Osteocyte (in vitro differentiated cells): ENCODE data around the gene EZH2. TPM values are rescaled to one million over a fixed set of nuclear protein-coding genes. Genes with fewer than 3 reads are reported as not detected.

ENCODE experiments used
- DNase-seq: peaks from one replicate; pipeline ENCODE4 v3.0.0; 2021; ENCODE audit warnings: mixed read lengths; ENCODE audit not compliant: unreplicated experiment; ENCODE audit errors: extremely low spot score
- H3K27ac Mint-ChIP-seq: one replicate; pipeline ENCODE4 v1.8.0; 2021; ENCODE audit warnings: mild to moderate bottlenecking, mixed read lengths; ENCODE audit not compliant: unreplicated experiment
- H3K27me3 Mint-ChIP-seq: one replicate; pipeline ENCODE4 v1.8.0; 2021; ENCODE audit warnings: mixed read lengths; ENCODE audit not compliant: unreplicated experiment
- H3K36me3 Mint-ChIP-seq: one replicate; pipeline ENCODE4 v1.8.0; 2021; ENCODE audit warnings: mixed read lengths; ENCODE audit not compliant: unreplicated experiment
- H3K4me1 Mint-ChIP-seq: one replicate; pipeline ENCODE4 v1.8.0; 2021; ENCODE audit warnings: mixed read lengths; ENCODE audit not compliant: unreplicated experiment
- H3K4me3 Mint-ChIP-seq: one replicate; pipeline ENCODE4 v1.8.0; 2021; ENCODE audit warnings: mild to moderate bottlenecking, moderate library complexity, mixed read lengths; ENCODE audit not compliant: unreplicated experiment
- H3K9me3 Mint-ChIP-seq: one replicate; pipeline ENCODE4 v1.8.0; 2021; ENCODE audit warnings: mixed read lengths; ENCODE audit not compliant: unreplicated experiment
- long read RNA-seq: library from polyadenylated mRNA; unstranded; transcript quantifications from one replicate; pipeline ENCODE4 v2.0.0, GENCODE V29; 2021
- total RNA-seq: library from RNA; stranded (reverse); gene quantifications from 2 replicates; pipeline ENCODE4 v1.2.1, GENCODE V29; 2021
- TF ChIP-seq, protein P1 (sequence below): fragments of 200-600 bp; sonication (generic); IDR thresholded peaks from 2 replicates; pipeline ENCODE4 v1.5.0; 2021; ENCODE audit warnings: antibody characterized with exemption, mild to moderate bottlenecking, moderate library complexity

The EZH2 gene
- 13.0 and 14.9 TPM in 2 replicates for total RNA-seq
- long read RNA-seq, transcript EZH2-203 (20 exons, 2,591 nt) = major isoform, 8 of 25 reads
- long read RNA-seq, partial matches to known transcripts = 4 of 25 reads
- long read RNA-seq, other reads (novel, unspliced or antisense) = 8 of 25 reads

DNA sequence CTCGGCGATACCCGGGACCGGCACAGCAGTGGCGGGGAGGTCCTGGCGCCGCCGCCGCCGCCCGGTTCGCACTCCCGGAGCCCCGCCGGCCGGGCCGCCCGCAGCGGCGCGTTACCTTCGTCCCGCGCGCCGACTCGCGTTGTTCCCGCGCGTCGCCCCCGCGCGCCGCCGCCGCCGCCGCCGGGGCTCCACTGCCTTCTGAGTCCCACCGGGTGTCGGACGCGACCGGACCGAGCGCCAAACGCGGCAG lies at the start of gene EZH2:
TSS of gene EZH2 (minus strand) at position 243 of the 250 bp plus-strand sequence. CDS start 36,993 bp downstream, outside the sequence.
- no peaks in the 10 kb centered on the region for H3K9me3 Mint-ChIP-seq
- DNase-seq = no peak
- TF ChIP-seq, protein P1, sequence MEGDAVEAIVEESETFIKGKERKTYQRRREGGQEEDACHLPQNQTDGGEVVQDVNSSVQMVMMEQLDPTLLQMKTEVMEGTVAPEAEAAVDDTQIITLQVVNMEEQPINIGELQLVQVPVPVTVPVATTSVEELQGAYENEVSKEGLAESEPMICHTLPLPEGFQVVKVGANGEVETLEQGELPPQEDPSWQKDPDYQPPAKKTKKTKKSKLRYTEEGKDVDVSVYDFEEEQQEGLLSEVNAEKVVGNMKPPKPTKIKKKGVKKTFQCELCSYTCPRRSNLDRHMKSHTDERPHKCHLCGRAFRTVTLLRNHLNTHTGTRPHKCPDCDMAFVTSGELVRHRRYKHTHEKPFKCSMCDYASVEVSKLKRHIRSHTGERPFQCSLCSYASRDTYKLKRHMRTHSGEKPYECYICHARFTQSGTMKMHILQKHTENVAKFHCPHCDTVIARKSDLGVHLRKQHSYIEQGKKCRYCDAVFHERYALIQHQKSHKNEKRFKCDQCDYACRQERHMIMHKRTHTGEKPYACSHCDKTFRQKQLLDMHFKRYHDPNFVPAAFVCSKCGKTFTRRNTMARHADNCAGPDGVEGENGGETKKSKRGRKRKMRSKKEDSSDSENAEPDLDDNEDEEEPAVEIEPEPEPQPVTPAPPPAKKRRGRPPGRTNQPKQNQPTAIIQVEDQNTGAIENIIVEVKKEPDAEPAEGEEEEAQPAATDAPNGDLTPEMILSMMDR = no peak
- peaks cover 26% of the 10 kb centered on the region for H3K4me1 Mint-ChIP-seq
- H3K4me3 Mint-ChIP-seq = peak within 1 kb of the TSS; percentile 90
- H3K27me3 Mint-ChIP-seq = no peaks in the 10 kb centered on the region
- H3K27ac Mint-ChIP-seq = peak within 1 kb of the TSS; percentile 87
- no peaks in the 10 kb centered on the region for H3K36me3 Mint-ChIP-seq

DNA sequence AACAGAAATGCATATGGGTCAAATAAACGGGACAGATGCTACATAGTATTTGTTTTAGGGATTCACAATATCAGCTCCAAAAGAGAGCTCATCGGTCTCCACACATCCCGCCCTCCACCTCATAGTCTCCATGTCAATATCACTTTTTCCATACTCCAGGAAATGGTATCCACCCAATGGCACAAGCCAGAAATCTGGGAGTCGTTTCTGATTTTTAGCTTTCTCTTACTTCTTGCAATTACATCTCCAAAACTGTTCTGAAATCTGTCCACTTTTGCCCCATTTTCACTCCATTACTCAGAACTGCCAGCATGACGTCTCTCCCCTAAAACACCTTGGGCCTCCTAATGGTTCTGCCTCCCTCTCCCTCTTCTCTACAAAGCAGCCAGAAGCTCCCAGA lies 47.4 kb upstream of the EZH2 start:
- peaks cover 7% of the 10 kb centered on the region for H3K4me1 Mint-ChIP-seq
- no peaks in the 10 kb centered on the region for H3K27me3 Mint-ChIP-seq
- no peaks in the 10 kb centered on the region for H3K36me3 Mint-ChIP-seq
- no peaks in the 10 kb centered on the region for H3K9me3 Mint-ChIP-seq
- H3K4me3 Mint-ChIP-seq = no peak overlapping the region
- DNase-seq = no peak
- TF ChIP-seq, protein P1 = no peak
- H3K27ac Mint-ChIP-seq = no peak overlapping the region

DNA sequence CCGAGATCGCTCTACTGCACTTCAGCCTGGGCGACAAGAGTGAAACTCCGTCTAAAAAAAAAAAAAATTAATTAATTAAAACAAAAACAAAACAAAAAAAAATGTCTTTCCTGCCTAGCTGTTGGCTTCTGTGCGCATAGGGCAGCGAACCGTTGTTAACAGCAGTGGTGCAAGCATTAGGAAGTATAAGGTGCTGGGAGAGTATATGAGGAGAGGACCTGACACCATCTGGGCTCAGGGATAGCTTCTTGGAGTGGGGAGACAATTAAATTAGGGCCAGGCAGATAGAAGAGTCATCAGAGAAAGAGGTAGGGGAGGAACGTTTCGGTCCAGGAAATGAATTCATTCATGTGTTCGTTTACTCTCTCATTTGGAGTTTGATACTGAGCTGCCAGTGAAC lies 46.2 kb upstream of the EZH2 start:
- Mint-ChIP-seq H3K36me3 (no peaks in the 10 kb centered on the region), H3K4me1 (peaks cover 7% of the 10 kb centered on the region), H3K27ac (no peak overlapping the region), H3K4me3 (no peak overlapping the region), H3K27me3 (no peaks in the 10 kb centered on the region), H3K9me3 (no peaks in the 10 kb centered on the region)
- TF ChIP-seq, protein P1 = no peak
- DNase-seq = no peak

DNA sequence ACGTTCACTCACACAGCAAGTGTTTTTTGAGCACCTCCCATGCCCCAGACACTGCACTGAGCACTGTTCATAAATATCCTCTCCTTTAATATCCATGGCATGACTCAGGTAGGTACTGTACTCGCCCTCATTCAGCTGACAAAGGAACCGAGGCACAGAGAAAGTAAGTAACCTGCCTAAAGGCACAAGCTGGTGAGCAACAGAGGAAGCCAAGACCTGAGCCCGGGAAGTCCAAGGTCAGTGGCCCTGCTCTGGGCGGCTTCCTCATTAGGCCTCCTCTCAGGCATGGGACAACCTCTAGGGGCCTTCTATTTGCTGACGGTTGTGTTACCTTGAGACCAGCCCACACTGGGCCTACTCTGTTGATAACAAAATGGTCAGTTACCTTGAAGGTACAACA lies 45.1 kb upstream of the EZH2 start:
- no peaks in the 10 kb centered on the region for H3K9me3 Mint-ChIP-seq
- H3K4me3 Mint-ChIP-seq = no peak overlapping the region
- TF ChIP-seq, protein P1 = no peak
- H3K4me1 Mint-ChIP-seq = peaks cover 7% of the 10 kb centered on the region
- no peaks in the 10 kb centered on the region for H3K27me3 Mint-ChIP-seq
- DNase-seq = no peak
- H3K27ac Mint-ChIP-seq = no peak overlapping the region
- no peaks in the 10 kb centered on the region for H3K36me3 Mint-ChIP-seq

DNA sequence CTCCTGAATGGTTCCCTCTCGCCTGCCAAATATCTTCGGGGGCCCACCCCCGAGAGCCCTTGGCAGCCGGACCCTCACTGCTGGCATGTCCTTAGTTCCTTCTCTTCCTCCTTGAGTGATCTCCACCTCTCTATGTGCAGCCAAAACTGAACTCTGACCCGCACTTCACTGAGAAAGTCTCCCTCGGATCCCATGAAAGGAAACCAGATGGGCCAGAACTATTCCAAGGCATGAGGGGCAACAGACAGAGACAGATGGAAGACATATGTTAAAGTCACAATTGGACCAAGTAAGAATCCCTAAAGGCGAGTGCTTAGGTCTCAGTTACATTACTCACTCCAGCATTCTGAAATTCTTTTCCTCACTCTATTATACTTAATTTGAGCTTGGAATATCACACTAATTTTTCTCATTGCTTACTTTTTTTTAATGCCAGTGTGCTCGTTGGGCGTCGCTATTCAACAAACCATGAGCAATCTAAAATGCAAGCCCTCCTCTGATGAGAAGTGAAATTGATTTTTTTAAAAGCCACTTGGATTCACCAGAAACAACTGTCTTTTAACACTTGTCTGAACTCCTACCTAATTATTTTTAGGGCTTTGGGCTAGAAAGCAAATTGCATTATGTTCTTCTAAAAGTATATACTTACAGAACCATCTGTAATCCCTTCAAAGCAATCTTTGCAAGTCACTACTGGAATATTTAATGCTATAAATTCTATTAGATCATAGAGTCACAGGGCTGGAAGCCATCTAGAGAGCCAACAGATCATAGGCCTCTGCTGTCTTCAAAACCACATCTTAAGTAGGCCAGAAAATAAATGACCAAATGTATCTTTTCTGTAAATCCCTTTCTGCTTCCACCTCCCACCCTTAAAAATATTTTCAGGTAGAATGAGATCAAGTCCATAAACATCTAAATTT lies 43.3 kb upstream of the EZH2 start:
- no peak for DNase-seq
- H3K36me3 Mint-ChIP-seq = no peaks in the 10 kb centered on the region
- H3K4me3 Mint-ChIP-seq = no peak overlapping the region
- no peaks in the 10 kb centered on the region for H3K9me3 Mint-ChIP-seq
- no peak overlapping the region for H3K27ac Mint-ChIP-seq
- peaks cover 7% of the 10 kb centered on the region for H3K4me1 Mint-ChIP-seq
- TF ChIP-seq, protein P1 = no peak
- H3K27me3 Mint-ChIP-seq = no peaks in the 10 kb centered on the region
